HuH-7 (cell line): ENCODE data around the gene FMO1.
"Not testable (repeated sequence)": the region's sequence is repeated elsewhere in the genome, so short reads cannot be mapped to it uniquely, and the experiment has no call there.

Experiments
- DNase-seq: peaks from one replicate; pipeline ENCODE4 v3.0.0; 2011; ENCODE audit warnings: low spot score

FMO1 gene

GRCh38 chr1:171236231-171236630, 12.1 kb upstream of the FMO1 start:
- not testable (repeated sequence) for DNase-seq

- DNase-seq = no peak
These were observed 4.4 kb upstream of the FMO1 start for GRCh38 chr1:171243878-171244277.

GRCh38 chr1:171245458-171246064, 2.7 kb upstream of the FMO1 start:
- peak; percentile 46 for DNase-seq

- DNase-seq = no peak
These were observed 793 bp upstream of the FMO1 start for GRCh38 chr1:171247501-171247900.

- no peak for DNase-seq
These were observed 547 bp downstream of the FMO1 start for GRCh38 chr1:171248841-171249240.

- no peak for DNase-seq
These were observed 2.0 kb downstream of the FMO1 start for GRCh38 chr1:171250263-171250662.

- peak; percentile 37 for DNase-seq
These were observed 3.0 kb downstream of the FMO1 start for GRCh38 chr1:171251042-171251951.

GRCh38 chr1:171251952-171252300, 3.6 kb downstream of the FMO1 start:
- no peak for DNase-seq

- DNase-seq = no peak
These were observed 4.2 kb downstream of the FMO1 start for GRCh38 chr1:171252482-171252881.

- no peak for DNase-seq
These were observed 6.6 kb downstream of the FMO1 start for GRCh38 chr1:171254859-171255258.

GRCh38 chr1:171256940-171257606, 8.8 kb downstream of the FMO1 start:
- no peak for DNase-seq

- DNase-seq = no peak
These were observed 9.3 kb downstream of the FMO1 start for GRCh38 chr1:171257607-171258076.

- DNase-seq = no peak
These were observed 10.1 kb downstream of the FMO1 start for GRCh38 chr1:171258429-171258828.

- DNase-seq = no peak
These were observed 10.6 kb downstream of the FMO1 start for GRCh38 chr1:171258943-171259342.

GRCh38 chr1:171261336-171261735, 13.0 kb downstream of the FMO1 start:
- DNase-seq = no peak

- no peak for DNase-seq
These were observed 15.6 kb downstream of the FMO1 start for GRCh38 chr1:171263901-171264300.

GRCh38 chr1:171265686-171266085, 17.4 kb downstream of the FMO1 start:
- DNase-seq = no peak

GRCh38 chr1:171266930-171267329, 18.6 kb downstream of the FMO1 start:
- no peak for DNase-seq

- DNase-seq = no peak
These were observed 19.1 kb downstream of the FMO1 start for GRCh38 chr1:171267391-171267790.

GRCh38 chr1:171270806-171271205, 22.5 kb downstream of the FMO1 start:
- no peak for DNase-seq

- DNase-seq = no peak
These were observed 29.2 kb downstream of the FMO1 start for GRCh38 chr1:171277534-171277933.

GRCh38 chr1:171279234-171279633, 30.9 kb downstream of the FMO1 start:
- DNase-seq = no peak

- DNase-seq = no peak
These were observed 31.4 kb downstream of the FMO1 start for GRCh38 chr1:171279678-171280077.
